Neural cell (in vitro differentiated cells): ENCODE measurements around the gene C7orf57. TPM values are rescaled to one million over a fixed set of nuclear protein-coding genes. Genes with fewer than 3 reads are reported as not detected.

Experiments
- H2AFZ ChIP-seq: fragments of 200-600, 300-800 bp; sonication (generic), shearing (Covaris generic); 2 replicates; pipeline ENCODE4 v1.6.0; 2014; ENCODE audit warnings: low read depth, mild to moderate bottlenecking, antibody characterized with exemption, low read length, moderate library complexity
- H3F3A ChIP-seq: fragments of 200-600 bp; shearing (Covaris generic); 2 replicates; pipeline ENCODE4 v1.6.1; 2016; ENCODE audit warnings: mild to moderate bottlenecking, moderate library complexity, mixed read lengths, antibody characterized with exemption, low read length; ENCODE audit not compliant: insufficient read depth, poor library complexity, severe bottlenecking
- H3K27ac ChIP-seq: fragments of 200-600, 300-800 bp; sonication (generic), shearing (Covaris generic); 2 replicates; pipeline ENCODE4 v1.5.1; 2014; ENCODE audit warnings: mild to moderate bottlenecking, low read length, moderate library complexity
- H3K27me3 ChIP-seq: fragments of 300-800, 200-600 bp; sonication (generic), shearing (Covaris generic); 2 replicates; pipeline ENCODE4 v1.6.0; 2014; ENCODE audit warnings: mild to moderate bottlenecking, low read depth, low read length, moderate library complexity; ENCODE audit not compliant: insufficient read depth
- H3K36me3 ChIP-seq: fragments of 300-800, 200-600 bp; sonication (generic), shearing (Covaris generic); 2 replicates; pipeline ENCODE4 v1.5.1; 2014; ENCODE audit warnings: mild to moderate bottlenecking, antibody characterized with exemption, low read length, moderate library complexity; ENCODE audit not compliant: insufficient read depth
- H3K4me2 ChIP-seq: fragments of 300-800, 200-600 bp; sonication (generic), shearing (Covaris generic); 2 replicates; pipeline ENCODE4 v1.6.0; 2014; ENCODE audit warnings: mild to moderate bottlenecking, low read length
- H3K4me3 ChIP-seq: fragments of 300-800, 200-600 bp; sonication (generic), shearing (Covaris generic); 2 replicates; pipeline ENCODE4 v1.5.1; 2014; ENCODE audit warnings: mild to moderate bottlenecking, low read length, moderate library complexity
- H3K79me2 ChIP-seq: fragments of 200-600 bp; shearing (Covaris generic); replicated peaks from 2 replicates; pipeline ENCODE4 v1.6.0; 2014; ENCODE audit warnings: mild to moderate bottlenecking, low read length, moderate library complexity; ENCODE audit not compliant: insufficient read depth
- H3K9ac ChIP-seq: fragments of 300-800, 200-600 bp; sonication (generic), shearing (Covaris generic); 2 replicates; pipeline ENCODE4 v1.6.1; 2016; ENCODE audit warnings: mild to moderate bottlenecking, low read length, mixed read lengths
- H3K9me2 ChIP-seq: fragments of 200-600 bp; shearing (Covaris generic); 2 replicates; pipeline ENCODE4 v1.6.1; 2016; ENCODE audit warnings: mild to moderate bottlenecking, low read length, mixed read lengths; ENCODE audit not compliant: insufficient read depth
- H3K9me3 ChIP-seq: fragments of 200-600, 300-800 bp; sonication (generic), shearing (Covaris generic); 2 replicates; pipeline ENCODE4 v1.6.1; 2016; ENCODE audit warnings: mild to moderate bottlenecking, mixed run types, low read length, moderate library complexity, mixed read lengths
- H4K20me1 ChIP-seq: fragments of 200-600 bp; shearing (Covaris generic); 2 replicates; pipeline ENCODE4 v1.6.1; 2016; ENCODE audit warnings: mild to moderate bottlenecking, mixed run types; ENCODE audit not compliant: insufficient read depth
- CTCF ChIP-seq: fragments of 450-650 bp; IDR thresholded peaks from 2 replicates; pipeline ENCODE4 v1.5.1; 2014; ENCODE audit warnings: antibody characterized with exemption, mild to moderate bottlenecking, moderate library complexity; ENCODE audit not compliant: poor library complexity, severe bottlenecking
- EP300 ChIP-seq: fragments of 450-650 bp; conservative IDR thresholded peaks from 2 replicates; pipeline ENCODE4 v1.6.1; 2014; ENCODE audit warnings: antibody characterized with exemption, mild to moderate bottlenecking, moderate library complexity; ENCODE audit not compliant: poor library complexity, severe bottlenecking
- MXI1 ChIP-seq: fragments of 450-650 bp; conservative IDR thresholded peaks from 2 replicates; pipeline ENCODE4 v1.6.1; 2014; ENCODE audit warnings: antibody characterized with exemption, mild to moderate bottlenecking; ENCODE audit not compliant: poor library complexity, severe bottlenecking
- RAD21 ChIP-seq: fragments of 450-650 bp; conservative IDR thresholded peaks from 2 replicates; pipeline ENCODE4 v1.6.1; 2014; ENCODE audit warnings: antibody characterized with exemption, mild to moderate bottlenecking, moderate library complexity
- REST ChIP-seq: IDR thresholded peaks from 2 replicates; pipeline ENCODE4 v1.6.1; 2012; ENCODE audit warnings: borderline replicate concordance
- SMC3 ChIP-seq: fragments of 450-650 bp; conservative IDR thresholded peaks from 2 replicates; pipeline ENCODE4 v1.6.1; 2014; ENCODE audit warnings: antibody characterized with exemption, mild to moderate bottlenecking, moderate library complexity; ENCODE audit not compliant: poor library complexity
- polyA plus RNA-seq: library from polyadenylated mRNA; depleted of rRNA; stranded (reverse); fragments of >200 nt; gene quantifications from 2 replicates; pipeline ENCODE4 v1.2.3, GENCODE V29; 2014

The C7orf57 gene
- polyA plus RNA-seq, 1 donor from 2014 or later: not detected

- no peaks in the 10 kb centered on the region for H3F3A ChIP-seq
- TF ChIP-seq CTCF: no peak
- no peak for TF ChIP-seq SMC3
- TF ChIP-seq REST: no peak
- no peak overlapping the region for H3K4me2 ChIP-seq
- no peaks in the 10 kb centered on the region for H3K9me2 ChIP-seq
- no peaks in the 10 kb centered on the region for H4K20me1 ChIP-seq
- no peaks in the 10 kb centered on the region for H3K27me3 ChIP-seq
- H3K9ac ChIP-seq: no peak overlapping the region
- H3K27ac ChIP-seq: no peak overlapping the region
- H2AFZ ChIP-seq: no peak overlapping the region
- H3K4me3 ChIP-seq: no peak overlapping the region
- no peaks in the 10 kb centered on the region for H3K9me3 ChIP-seq
- H3K36me3 ChIP-seq: no peaks in the 10 kb centered on the region
- H3K79me2 ChIP-seq: no peaks in the 10 kb centered on the region
These were observed 47.9 kb downstream of the C7orf57 start for GRCh38 chr7:48083114-48083830.

GRCh38 chr7:48084727-48085432 is 49.5 kb downstream of the C7orf57 start:
- no peak overlapping the region for H3K4me2 ChIP-seq
- no peak overlapping the region for H3K9ac ChIP-seq
- no peaks in the 10 kb centered on the region for H3K9me3 ChIP-seq
- no peak overlapping the region for H2AFZ ChIP-seq
- no peaks in the 10 kb centered on the region for H3K36me3 ChIP-seq
- no peaks in the 10 kb centered on the region for H4K20me1 ChIP-seq
- no peaks in the 10 kb centered on the region for H3K79me2 ChIP-seq
- TF ChIP-seq MXI1 (no peak), CTCF (no peak), RAD21 (no peak), EP300 (no peak)
- no peaks in the 10 kb centered on the region for H3K9me2 ChIP-seq
- no peaks in the 10 kb centered on the region for H3F3A ChIP-seq
- no peak overlapping the region for H3K27ac ChIP-seq
- H3K4me3 ChIP-seq: no peak overlapping the region
- H3K27me3 ChIP-seq: peaks cover 4% of the 10 kb centered on the region
